HepG2 (cell line): ENCODE data around the gene PDLIM4. TPM values are rescaled to one million over a fixed set of nuclear protein-coding genes. Genes with fewer than 3 reads are reported as not detected.

Experiments used
- CC2D1A ChIP-seq: sonication (generic); formaldehyde crosslinking; IDR thresholded peaks from 2 replicates; pipeline ENCODE4 v1.8.1; 2023; ENCODE audit warnings: mild to moderate bottlenecking, missing genetic modification reagents
- DMAP1 ChIP-seq: IDR thresholded peaks from 2 replicates; pipeline ENCODE4 v1.6.1; 2016
- EP300 ChIP-seq, 3 experiments: sonication (generic) in 1 of 3; formaldehyde crosslinking in 1 of 3; IDR thresholded peaks; 2 replicates each; pipeline versions ENCODE4 v1.5.1 to v1.6.1; 2011 to 2020; ENCODE audit warnings: low read depth in 2 of 3, low read length in 2 of 3, borderline replicate concordance in 1 of 3, improper control_type of control experiment in 1 of 3, mild to moderate bottlenecking in 1 of 3, missing genetic modification reagents in 1 of 3, moderate library complexity in 1 of 3
- ISX ChIP-seq: sonication (generic); formaldehyde crosslinking; conservative IDR thresholded peaks from 2 replicates; pipeline ENCODE4 v1.5.0; 2020; ENCODE audit warnings: missing genetic modification reagents
- SMAD1 ChIP-seq: sonication (generic); formaldehyde crosslinking; IDR thresholded peaks from 2 replicates; pipeline ENCODE4 v1.4.0; 2020; ENCODE audit warnings: missing genetic modification reagents, low read depth, mild to moderate bottlenecking, borderline replicate concordance
- polyA plus RNA-seq, 8 experiments: library from polyadenylated mRNA; depleted of rRNA in 3 of 8; stranded (reverse) in 7 of 8; unstranded in 1 of 8; fragments of >200 nt; fragmentation: Illumina TruSeq in 4 of 8; extraction: Trizol in 4 of 8; gene quantifications; 2 replicates each; pipeline versions ENCODE4 v1.2.1 to v1.2.3, GENCODE V29; 2011 to 2016; ENCODE audit warnings: low read depth in 4 of 8, missing spikeins in 1 of 8, mixed read lengths in 1 of 8; ENCODE audit not compliant: insufficient read depth in 1 of 8
- total RNA-seq, 5 experiments: library from RNA; depleted of rRNA; stranded (reverse); fragments of >200 nt; fragmentation: Illumina TruSeq; extraction: Trizol; gene quantifications; 2 replicates each; pipeline ENCODE4 v1.2.3, GENCODE V29; 2016; ENCODE audit warnings: low read depth in 1 of 5
- TF ChIP-seq, protein P1 (sequence below): sonication (generic); formaldehyde crosslinking; IDR thresholded peaks from 2 replicates; pipeline ENCODE4 v1.4.0; 2020; ENCODE audit warnings: low read depth, missing genetic modification reagents
- TF ChIP-seq, protein P2 (sequence below): sonication (generic); formaldehyde crosslinking; IDR thresholded peaks from 2 replicates; pipeline ENCODE4 v1.5.1; 2020; ENCODE audit warnings: mild to moderate bottlenecking, missing genetic modification reagents, borderline replicate concordance
- TF ChIP-seq, protein P3 (sequence below): sonication (generic); formaldehyde crosslinking; IDR thresholded peaks from 2 replicates; pipeline ENCODE4 v1.4.0; 2020; ENCODE audit warnings: missing genetic modification reagents
- TF ChIP-seq, protein P4 (sequence below): IDR thresholded peaks from 2 replicates; pipeline ENCODE4 v1.6.1; 2016
- TF ChIP-seq, protein P5 (sequence below): sonication (generic); formaldehyde crosslinking; IDR thresholded peaks from 2 replicates; pipeline ENCODE4 v1.4.0; 2020; ENCODE audit warnings: missing genetic modification reagents

Gene PDLIM4
- total and polyA plus RNA-seq, 2 of the 13 experiments (the other 11 are each of a cell fraction or from before 2014, with no cell fraction given), result 1.1 to 2.3 TPM

DNA sequence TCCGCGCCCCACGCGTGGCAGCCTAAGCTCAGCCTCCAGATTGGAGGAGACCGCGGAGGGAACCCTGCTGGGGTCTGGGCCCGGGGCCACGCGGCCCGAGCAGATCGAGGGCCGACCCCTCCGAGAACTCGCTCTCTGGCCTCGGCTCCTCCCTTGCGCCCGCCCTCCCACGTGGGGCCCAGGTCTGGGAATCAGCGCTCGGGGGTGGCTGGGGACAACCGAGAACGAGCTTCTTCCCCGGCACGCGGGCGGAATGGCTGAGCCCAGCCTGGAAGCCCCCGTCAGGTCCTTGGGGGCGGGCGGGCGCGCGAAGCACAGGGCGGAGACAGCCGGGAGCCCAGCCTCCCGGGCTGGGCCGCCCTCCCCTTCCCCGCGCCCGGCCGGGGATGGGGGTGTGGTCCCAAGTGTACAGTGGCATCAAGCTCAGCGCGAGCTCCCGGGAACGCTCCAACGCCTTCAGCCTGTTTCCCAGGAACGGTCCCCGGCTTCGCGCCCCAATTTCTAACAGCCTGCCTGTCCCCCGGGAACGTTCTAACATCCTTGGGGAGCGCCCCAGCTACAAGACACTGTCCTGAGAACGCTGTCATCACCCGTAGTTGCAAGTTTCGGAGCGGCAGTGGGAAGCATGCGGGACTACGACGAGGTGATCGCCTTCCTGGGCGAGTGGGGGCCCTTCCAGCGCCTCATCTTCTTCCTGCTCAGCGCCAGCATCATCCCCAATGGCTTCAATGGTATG, 36.7 kb downstream of the PDLIM4 start, which contains the start of gene SLC22A4 (continued):
- TF ChIP-seq, protein P1, sequence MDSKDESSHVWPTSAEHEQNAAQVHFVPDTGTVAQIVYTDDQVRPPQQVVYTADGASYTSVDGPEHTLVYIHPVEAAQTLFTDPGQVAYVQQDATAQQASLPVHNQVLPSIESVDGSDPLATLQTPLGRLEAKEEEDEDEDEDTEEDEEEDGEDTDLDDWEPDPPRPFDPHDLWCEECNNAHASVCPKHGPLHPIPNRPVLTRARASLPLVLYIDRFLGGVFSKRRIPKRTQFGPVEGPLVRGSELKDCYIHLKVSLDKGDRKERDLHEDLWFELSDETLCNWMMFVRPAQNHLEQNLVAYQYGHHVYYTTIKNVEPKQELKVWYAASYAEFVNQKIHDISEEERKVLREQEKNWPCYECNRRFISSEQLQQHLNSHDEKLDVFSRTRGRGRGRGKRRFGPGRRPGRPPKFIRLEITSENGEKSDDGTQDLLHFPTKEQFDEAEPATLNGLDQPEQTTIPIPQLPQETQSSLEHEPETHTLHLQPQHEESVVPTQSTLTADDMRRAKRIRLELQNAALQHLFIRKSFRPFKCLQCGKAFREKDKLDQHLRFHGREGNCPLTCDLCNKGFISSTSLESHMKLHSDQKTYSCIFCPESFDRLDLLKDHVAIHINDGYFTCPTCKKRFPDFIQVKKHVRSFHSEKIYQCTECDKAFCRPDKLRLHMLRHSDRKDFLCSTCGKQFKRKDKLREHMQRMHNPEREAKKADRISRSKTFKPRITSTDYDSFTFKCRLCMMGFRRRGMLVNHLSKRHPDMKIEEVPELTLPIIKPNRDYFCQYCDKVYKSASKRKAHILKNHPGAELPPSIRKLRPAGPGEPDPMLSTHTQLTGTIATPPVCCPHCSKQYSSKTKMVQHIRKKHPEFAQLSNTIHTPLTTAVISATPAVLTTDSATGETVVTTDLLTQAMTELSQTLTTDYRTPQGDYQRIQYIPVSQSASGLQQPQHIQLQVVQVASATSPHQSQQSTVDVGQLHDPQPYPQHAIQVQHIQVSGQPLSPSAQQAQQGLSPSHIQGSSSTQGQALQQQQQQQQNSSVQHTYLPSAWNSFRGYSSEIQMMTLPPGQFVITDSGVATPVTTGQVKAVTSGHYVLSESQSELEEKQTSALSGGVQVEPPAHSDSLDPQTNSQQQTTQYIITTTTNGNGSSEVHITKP (CRISPR knock-in tag), result peak; percentile 97
- no peak; the same call in 1 of the 2 replicates for TF ChIP-seq SMAD1 (CRISPR knock-in tag)
- TF ChIP-seq, protein P2, sequence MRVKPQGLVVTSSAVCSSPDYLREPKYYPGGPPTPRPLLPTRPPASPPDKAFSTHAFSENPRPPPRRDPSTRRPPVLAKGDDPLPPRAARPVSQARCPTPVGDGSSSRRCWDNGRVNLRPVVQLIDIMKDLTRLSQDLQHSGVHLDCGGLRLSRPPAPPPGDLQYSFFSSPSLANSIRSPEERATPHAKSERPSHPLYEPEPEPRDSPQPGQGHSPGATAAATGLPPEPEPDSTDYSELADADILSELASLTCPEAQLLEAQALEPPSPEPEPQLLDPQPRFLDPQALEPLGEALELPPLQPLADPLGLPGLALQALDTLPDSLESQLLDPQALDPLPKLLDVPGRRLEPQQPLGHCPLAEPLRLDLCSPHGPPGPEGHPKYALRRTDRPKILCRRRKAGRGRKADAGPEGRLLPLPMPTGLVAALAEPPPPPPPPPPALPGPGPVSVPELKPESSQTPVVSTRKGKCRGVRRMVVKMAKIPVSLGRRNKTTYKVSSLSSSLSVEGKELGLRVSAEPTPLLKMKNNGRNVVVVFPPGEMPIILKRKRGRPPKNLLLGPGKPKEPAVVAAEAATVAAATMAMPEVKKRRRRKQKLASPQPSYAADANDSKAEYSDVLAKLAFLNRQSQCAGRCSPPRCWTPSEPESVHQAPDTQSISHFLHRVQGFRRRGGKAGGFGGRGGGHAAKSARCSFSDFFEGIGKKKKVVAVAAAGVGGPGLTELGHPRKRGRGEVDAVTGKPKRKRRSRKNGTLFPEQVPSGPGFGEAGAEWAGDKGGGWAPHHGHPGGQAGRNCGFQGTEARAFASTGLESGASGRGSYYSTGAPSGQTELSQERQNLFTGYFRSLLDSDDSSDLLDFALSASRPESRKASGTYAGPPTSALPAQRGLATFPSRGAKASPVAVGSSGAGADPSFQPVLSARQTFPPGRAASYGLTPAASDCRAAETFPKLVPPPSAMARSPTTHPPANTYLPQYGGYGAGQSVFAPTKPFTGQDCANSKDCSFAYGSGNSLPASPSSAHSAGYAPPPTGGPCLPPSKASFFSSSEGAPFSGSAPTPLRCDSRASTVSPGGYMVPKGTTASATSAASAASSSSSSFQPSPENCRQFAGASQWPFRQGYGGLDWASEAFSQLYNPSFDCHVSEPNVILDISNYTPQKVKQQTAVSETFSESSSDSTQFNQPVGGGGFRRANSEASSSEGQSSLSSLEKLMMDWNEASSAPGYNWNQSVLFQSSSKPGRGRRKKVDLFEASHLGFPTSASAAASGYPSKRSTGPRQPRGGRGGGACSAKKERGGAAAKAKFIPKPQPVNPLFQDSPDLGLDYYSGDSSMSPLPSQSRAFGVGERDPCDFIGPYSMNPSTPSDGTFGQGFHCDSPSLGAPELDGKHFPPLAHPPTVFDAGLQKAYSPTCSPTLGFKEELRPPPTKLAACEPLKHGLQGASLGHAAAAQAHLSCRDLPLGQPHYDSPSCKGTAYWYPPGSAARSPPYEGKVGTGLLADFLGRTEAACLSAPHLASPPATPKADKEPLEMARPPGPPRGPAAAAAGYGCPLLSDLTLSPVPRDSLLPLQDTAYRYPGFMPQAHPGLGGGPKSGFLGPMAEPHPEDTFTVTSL (CRISPR knock-in tag), result peak; percentile 82
- 0 out of 2 replicates have a peak, but pooled peaks have one; percentile 75 for TF ChIP-seq ISX
- peak; percentile 69; the same call in 1 of the 2 replicates for TF ChIP-seq DMAP1 (CRISPR knock-in tag)
- TF ChIP-seq CC2D1A, result no peak
- TF ChIP-seq, protein P3, sequence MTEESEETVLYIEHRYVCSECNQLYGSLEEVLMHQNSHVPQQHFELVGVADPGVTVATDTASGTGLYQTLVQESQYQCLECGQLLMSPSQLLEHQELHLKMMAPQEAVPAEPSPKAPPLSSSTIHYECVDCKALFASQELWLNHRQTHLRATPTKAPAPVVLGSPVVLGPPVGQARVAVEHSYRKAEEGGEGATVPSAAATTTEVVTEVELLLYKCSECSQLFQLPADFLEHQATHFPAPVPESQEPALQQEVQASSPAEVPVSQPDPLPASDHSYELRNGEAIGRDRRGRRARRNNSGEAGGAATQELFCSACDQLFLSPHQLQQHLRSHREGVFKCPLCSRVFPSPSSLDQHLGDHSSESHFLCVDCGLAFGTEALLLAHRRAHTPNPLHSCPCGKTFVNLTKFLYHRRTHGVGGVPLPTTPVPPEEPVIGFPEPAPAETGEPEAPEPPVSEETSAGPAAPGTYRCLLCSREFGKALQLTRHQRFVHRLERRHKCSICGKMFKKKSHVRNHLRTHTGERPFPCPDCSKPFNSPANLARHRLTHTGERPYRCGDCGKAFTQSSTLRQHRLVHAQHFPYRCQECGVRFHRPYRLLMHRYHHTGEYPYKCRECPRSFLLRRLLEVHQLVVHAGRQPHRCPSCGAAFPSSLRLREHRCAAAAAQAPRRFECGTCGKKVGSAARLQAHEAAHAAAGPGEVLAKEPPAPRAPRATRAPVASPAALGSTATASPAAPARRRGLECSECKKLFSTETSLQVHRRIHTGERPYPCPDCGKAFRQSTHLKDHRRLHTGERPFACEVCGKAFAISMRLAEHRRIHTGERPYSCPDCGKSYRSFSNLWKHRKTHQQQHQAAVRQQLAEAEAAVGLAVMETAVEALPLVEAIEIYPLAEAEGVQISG (CRISPR knock-in tag), result peak; percentile 51; the same call in 1 of the 2 replicates
- peak in 1 of 2 experiments; percentile 20; a peak in 1 of 4 replicates for TF ChIP-seq EP300 (IDR thresholded peaks at IDR 0.05; ENCODE audit: low read depth in 2 of 2, low read length in 2 of 2)
- TF ChIP-seq EP300 (CRISPR knock-in tag; IDR thresholded peaks at IDR 0.05; ENCODE audit: borderline replicate concordance), result no peak
- TF ChIP-seq, protein P4, sequence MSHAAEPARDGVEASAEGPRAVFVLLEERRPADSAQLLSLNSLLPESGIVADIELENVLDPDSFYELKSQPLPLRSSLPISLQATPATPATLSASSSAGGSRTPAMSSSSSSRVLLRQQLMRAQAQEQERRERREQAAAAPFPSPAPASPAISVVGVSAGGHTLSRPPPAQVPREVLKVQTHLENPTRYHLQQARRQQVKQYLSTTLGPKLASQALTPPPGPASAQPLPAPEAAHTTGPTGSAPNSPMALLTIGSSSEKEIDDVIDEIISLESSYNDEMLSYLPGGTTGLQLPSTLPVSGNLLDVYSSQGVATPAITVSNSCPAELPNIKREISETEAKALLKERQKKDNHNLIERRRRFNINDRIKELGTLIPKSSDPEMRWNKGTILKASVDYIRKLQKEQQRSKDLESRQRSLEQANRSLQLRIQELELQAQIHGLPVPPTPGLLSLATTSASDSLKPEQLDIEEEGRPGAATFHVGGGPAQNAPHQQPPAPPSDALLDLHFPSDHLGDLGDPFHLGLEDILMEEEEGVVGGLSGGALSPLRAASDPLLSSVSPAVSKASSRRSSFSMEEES (CRISPR knock-in tag), result peak; percentile 68; the same call in 1 of the 2 replicates
- TF ChIP-seq, protein P5, sequence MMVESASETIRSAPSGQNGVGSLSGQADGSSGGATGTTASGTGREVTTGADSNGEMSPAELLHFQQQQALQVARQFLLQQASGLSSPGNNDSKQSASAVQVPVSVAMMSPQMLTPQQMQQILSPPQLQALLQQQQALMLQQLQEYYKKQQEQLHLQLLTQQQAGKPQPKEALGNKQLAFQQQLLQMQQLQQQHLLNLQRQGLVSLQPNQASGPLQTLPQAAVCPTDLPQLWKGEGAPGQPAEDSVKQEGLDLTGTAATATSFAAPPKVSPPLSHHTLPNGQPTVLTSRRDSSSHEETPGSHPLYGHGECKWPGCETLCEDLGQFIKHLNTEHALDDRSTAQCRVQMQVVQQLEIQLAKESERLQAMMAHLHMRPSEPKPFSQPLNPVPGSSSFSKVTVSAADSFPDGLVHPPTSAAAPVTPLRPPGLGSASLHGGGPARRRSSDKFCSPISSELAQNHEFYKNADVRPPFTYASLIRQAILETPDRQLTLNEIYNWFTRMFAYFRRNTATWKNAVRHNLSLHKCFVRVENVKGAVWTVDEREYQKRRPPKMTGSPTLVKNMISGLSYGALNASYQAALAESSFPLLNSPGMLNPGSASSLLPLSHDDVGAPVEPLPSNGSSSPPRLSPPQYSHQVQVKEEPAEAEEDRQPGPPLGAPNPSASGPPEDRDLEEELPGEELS (CRISPR knock-in tag), result peak; percentile 52
